AG04449 (cell line): ENCODE results near the gene TXNRD1.

ENCODE experiments used
- CTCF ChIA-PET: fragments of 350-600 bp; formaldehyde crosslinking; extraction: SDS; loops from one replicate; lab custom pipeline; 2021; ENCODE audit warnings: antibody characterized with exemption; lab: Yijun Ruan, JAX
- POLR2A ChIA-PET: fragments of 400-600, 350-600 bp; formaldehyde crosslinking; extraction: SDS; loops from one replicate; lab custom pipeline; 2020; ENCODE audit warnings: antibody characterized with exemption, inconsistent platforms; lab: Yijun Ruan, JAX
- DNase-seq: peaks from one replicate; pipeline ENCODE4 v3.0.0-alpha.2; 2010; ENCODE audit warnings: low read depth, low spot score
- H3K4me3 ChIP-seq: 2 replicates; pipeline ENCODE4 v1.5.1; 2011; ENCODE audit warnings: low read depth, mild to moderate bottlenecking, control low read depth, low read length
- TF ChIP-seq, protein P1 (sequence below): IDR thresholded peaks from one replicate; pipeline ENCODE4 v1.5.1; 2011; ENCODE audit warnings: mild to moderate bottlenecking, moderate library complexity, low read length, control low read depth, inconsistent platforms; ENCODE audit not compliant: insufficient read depth; ENCODE audit errors: missing control alignments

Gene TXNRD1

GRCh38 chr12:104307655-104308000 lies 92.0 kb downstream of the TXNRD1 start:
- DNase-seq, result no peak
- ChIA-PET CTCF (interaction anchor here (2.1 kb wide), 1 partner anchor 91 kb away, joined by 7 read pairs; the partner anchor contains the start of gene TXNRD1), POLR2A (no interaction called here)
- TF ChIP-seq, protein P1, sequence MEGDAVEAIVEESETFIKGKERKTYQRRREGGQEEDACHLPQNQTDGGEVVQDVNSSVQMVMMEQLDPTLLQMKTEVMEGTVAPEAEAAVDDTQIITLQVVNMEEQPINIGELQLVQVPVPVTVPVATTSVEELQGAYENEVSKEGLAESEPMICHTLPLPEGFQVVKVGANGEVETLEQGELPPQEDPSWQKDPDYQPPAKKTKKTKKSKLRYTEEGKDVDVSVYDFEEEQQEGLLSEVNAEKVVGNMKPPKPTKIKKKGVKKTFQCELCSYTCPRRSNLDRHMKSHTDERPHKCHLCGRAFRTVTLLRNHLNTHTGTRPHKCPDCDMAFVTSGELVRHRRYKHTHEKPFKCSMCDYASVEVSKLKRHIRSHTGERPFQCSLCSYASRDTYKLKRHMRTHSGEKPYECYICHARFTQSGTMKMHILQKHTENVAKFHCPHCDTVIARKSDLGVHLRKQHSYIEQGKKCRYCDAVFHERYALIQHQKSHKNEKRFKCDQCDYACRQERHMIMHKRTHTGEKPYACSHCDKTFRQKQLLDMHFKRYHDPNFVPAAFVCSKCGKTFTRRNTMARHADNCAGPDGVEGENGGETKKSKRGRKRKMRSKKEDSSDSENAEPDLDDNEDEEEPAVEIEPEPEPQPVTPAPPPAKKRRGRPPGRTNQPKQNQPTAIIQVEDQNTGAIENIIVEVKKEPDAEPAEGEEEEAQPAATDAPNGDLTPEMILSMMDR, result no peak
- no peak overlapping the region for H3K4me3 ChIP-seq

DNA sequence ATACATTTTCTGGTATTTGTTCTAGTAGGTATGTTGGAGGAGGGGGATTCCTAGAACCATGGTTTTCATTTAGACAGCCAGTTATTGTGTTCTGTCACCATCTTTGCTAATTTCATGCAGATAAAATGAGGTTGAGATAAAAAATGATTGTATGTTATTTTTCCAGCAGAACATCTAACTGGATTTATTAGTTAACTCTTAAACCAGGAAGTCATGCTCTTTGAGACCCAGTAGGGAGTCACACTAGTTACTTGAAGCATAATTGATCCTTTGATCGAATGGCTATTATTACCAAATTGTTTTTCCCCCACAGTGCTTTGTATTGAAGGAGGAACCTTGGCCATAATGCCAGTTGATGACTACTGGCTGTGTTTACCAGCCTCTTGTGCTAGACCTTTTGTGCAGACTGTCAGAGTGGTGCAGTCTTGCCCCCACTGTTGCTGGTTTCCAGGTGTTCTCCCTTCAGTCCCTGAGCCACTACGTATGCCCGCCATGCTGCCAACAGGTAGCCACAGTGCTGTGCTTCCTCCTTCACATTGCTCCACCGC lies 93.9 kb downstream of the TXNRD1 start:
- POLR2A ChIA-PET, result no interaction called here
- H3K4me3 ChIP-seq, result no peak overlapping the region
- TF ChIP-seq, protein P1, result no peak
- CTCF ChIA-PET, result no interaction called here
- no peak for DNase-seq

DNA sequence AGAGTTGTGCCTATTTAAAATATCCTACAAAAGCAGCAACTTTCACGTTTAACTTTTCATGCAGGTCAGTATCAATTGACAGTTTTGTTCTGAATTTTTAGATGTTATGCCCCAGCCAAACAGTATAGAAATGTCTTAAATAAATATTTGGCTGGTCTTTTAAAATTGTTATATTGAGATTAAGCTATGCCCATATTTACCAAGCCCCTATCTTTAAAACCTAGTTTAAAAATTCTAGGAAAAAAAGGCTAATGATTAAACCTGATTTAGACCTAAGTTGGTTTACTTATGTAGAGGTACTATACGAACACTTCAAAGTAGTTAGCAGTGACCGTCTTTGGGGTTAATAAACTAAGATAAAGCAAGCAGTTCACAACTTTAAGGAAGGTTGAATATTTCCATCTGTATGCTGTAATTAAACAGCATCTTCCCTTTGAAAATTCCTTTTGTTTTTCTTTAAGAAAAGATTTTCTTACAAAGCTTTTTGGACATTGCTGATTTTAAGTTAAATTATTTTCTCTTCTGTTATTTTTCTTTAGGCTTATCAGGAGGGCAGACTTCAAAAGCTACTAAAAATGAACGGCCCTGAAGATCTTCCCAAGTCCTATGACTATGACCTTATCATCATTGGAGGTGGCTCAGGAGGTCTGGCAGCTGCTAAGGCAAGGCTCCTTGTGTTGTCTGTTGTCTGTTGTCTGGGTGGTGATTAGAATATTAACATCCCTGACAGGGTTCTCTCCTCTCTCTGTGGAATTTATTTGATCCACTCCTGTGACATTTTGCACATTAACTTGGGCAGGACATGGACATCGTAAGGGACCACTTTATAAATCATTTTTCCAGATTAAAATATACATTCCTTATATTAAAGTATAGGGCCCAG lies 95.4 kb downstream of the TXNRD1 start:
- H3K4me3 ChIP-seq, result no peak overlapping the region
- ChIA-PET POLR2A (interaction anchor here (0.5 kb wide), 1 partner anchor 18 kb away, joined by 4 read pairs; no protein-coding TSS in a partner anchor), CTCF (no interaction called here)
- TF ChIP-seq, protein P1, result no peak
- no peak for DNase-seq

DNA sequence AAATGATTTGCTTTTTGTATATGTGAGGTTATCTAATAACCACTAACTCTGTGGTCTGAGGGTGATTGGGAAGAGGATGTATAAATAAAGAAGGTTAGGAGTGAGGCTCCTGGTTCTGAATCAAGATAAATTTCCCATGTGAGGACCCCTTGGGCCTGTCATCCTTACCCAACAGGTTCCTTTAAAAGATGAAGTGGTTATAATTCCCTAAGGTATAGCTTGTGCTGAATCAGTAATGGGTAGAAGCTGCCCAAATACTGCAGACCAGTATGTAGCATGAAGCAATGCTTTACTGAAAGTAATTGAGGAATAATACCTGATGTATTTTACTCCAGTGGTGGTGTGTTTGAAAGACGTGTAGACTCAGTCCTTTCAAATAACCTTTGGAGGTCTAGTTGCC lies 96.6 kb downstream of the TXNRD1 start:
- no peak overlapping the region for H3K4me3 ChIP-seq
- ChIA-PET POLR2A (no interaction called here), CTCF (interaction anchor here (1.0 to 3.1 kb wide), 3 partner anchors 70 to 254 kb away, joined by 3 to 12 read pairs (median 3); no protein-coding TSS in a partner anchor)
- TF ChIP-seq, protein P1, result no peak
- no peak for DNase-seq

DNA sequence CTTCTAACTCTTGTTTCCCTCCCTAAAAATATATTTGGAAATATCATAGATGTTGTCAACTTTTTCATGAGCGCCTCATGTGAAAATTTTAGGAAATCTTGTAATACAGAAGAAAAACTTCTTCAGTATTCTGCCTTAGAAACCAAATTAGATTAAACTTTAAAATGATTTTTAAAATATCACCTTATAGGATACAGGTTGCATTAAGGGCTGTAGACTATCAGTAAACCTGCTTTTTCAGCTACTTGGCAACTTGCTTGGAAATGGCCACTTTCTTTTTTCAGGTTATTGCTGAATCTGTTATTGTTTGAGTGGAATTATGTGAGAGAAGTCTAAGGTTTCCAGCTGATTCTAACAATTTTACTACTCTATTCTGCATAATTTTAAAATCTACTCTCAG lies 97.1 kb downstream of the TXNRD1 start:
- TF ChIP-seq, protein P1, result no peak
- no peak for DNase-seq
- ChIA-PET CTCF (interaction anchor here (1.0 to 3.1 kb wide), 4 partner anchors 9 to 255 kb away, joined by 3 to 12 read pairs (median 3); no protein-coding TSS in a partner anchor), POLR2A (no interaction called here)
- no peak overlapping the region for H3K4me3 ChIP-seq
